Testis (tissue), 2 donors: ENCODE results near the gene CCN5.
"Not testable (repeated sequence)": the region's sequence is repeated elsewhere in the genome, so short reads cannot be mapped to it uniquely, and the experiment has no call there.

Experiments
- POLR2A ChIP-seq: fragments of 450-650 bp; IDR thresholded peaks from one replicate; pipeline ENCODE4 v1.6.1; 2017; ENCODE audit warnings: antibody characterized with exemption, mild to moderate bottlenecking, moderate library complexity
- TF ChIP-seq, protein P1 (sequence below), 3 experiments: fragments of 450-650 bp in 2 of 3; fragments of 200-600 bp in 1 of 3; sonication (generic) in 1 of 3; IDR thresholded peaks; one replicate each; pipeline ENCODE4 v1.5.1; 2016 to 2019; ENCODE audit warnings: antibody characterized with exemption in 3 of 3, mild to moderate bottlenecking in 2 of 3, moderate library complexity in 1 of 3

DNA sequence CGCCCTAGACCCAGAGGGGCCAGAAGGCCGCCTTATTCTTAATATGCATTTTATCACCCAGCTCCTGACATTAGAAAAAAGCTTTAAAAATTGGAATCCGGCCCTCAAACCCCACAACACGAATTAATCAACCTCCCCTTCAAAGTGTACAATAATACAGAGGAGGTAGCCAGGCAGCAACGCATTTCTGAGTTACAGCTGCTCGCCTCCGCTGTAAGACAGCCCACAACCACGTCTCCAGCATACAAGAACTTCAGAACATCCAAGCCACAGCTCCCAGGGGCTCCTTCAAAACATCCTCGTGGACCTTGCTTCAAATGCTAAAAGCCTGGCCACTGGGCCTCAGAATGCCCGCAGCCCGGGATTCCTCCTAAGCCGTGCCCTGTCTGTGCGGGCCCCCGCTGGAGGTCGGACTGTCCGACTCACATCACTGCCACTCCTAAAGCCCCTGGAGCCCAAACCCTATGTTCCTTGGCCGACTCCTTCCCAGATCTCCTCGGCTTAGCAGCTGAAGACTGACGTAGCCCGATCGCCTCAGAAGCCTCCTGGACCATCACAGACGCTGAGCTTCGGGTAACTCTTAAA is 42.8 kb upstream of the CCN5 start:
- TF ChIP-seq, protein P1, sequence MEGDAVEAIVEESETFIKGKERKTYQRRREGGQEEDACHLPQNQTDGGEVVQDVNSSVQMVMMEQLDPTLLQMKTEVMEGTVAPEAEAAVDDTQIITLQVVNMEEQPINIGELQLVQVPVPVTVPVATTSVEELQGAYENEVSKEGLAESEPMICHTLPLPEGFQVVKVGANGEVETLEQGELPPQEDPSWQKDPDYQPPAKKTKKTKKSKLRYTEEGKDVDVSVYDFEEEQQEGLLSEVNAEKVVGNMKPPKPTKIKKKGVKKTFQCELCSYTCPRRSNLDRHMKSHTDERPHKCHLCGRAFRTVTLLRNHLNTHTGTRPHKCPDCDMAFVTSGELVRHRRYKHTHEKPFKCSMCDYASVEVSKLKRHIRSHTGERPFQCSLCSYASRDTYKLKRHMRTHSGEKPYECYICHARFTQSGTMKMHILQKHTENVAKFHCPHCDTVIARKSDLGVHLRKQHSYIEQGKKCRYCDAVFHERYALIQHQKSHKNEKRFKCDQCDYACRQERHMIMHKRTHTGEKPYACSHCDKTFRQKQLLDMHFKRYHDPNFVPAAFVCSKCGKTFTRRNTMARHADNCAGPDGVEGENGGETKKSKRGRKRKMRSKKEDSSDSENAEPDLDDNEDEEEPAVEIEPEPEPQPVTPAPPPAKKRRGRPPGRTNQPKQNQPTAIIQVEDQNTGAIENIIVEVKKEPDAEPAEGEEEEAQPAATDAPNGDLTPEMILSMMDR (IDR thresholded peaks at IDR 0.05) = not testable (repeated sequence)
- TF ChIP-seq POLR2A = not testable (repeated sequence)
